Lower leg skin (tissue), 4 donors: ENCODE measurements around the gene SOWAHD. TPM values are rescaled to one million over a fixed set of nuclear protein-coding genes. Genes with fewer than 3 reads are reported as not detected.
A peak's percentile ranks its signal among the peaks of the same experiment; 100 is the strongest.

ENCODE experiments used
- DNase-seq, 2 donors: peaks; one replicate each; pipeline ENCODE4 v3.0.0-alpha.2; 2019; ENCODE audit warnings: low spot score in 2 of 2
- H3K4me3 ChIP-seq: fragments of 200-600 bp; sonication (generic); 2 replicates; pipeline ENCODE4 v1.5.1; 2017; ENCODE audit warnings: mild to moderate bottlenecking, low read depth; ENCODE audit not compliant: poor library complexity, severe bottlenecking
- CTCF ChIP-seq, 3 donors: fragments of 450-650 bp; IDR thresholded peaks; one replicate each; pipeline ENCODE4 v1.5.1; 2016; ENCODE audit warnings: antibody characterized with exemption in 3 of 3, mild to moderate bottlenecking in 3 of 3, moderate library complexity in 2 of 3
- POLR2A ChIP-seq, 2 donors: fragments of 450-650 bp; IDR thresholded peaks; one replicate each; pipeline ENCODE4 v1.6.1; 2016 to 2017; ENCODE audit warnings: antibody characterized with exemption in 2 of 2, mild to moderate bottlenecking in 1 of 2, moderate library complexity in 1 of 2
- WGBS, 2 donors: methylation state at CpG; one replicate each; pipeline ENCODE4 v1.1.5; 2018; 5-methylcytosine and 5-hydroxymethylcytosine counted together
- intact Hi-C: fragments of 100-400 bp; cut with DNase I; formaldehyde crosslinking; loops from one replicate; pipeline ENCODE4 v1.15.0; 2023; ENCODE audit warnings: low total_unique reads
- total RNA-seq, 4 donors: library from RNA; depleted of rRNA; stranded (reverse); fragments of >200 nt; gene quantifications; one replicate each; pipeline ENCODE4 v1.1.0, GENCODE V29; 2016

The SOWAHD gene
- total RNA-seq, 4 donors from 2014 or later: 0.20 to 1.3 (median 0.56) TPM

GRCh38 chrX:119775517-119776238, 17.3 kb downstream of the SOWAHD start:
- WGBS, 2 donors: 82 to 89% methylated on average over 15 of the region's 15 CpGs
- TF ChIP-seq POLR2A (IDR thresholded peaks at IDR 0.05) (no peak), CTCF (IDR thresholded peaks at IDR 0.05) (no peak)
- intact Hi-C loops: no loop called here
- H3K4me3 ChIP-seq: no peak overlapping the region
- no peak for DNase-seq

- no peak for DNase-seq
- no peak for TF ChIP-seq POLR2A (IDR thresholded peaks at IDR 0.05)
- no peak for TF ChIP-seq CTCF (IDR thresholded peaks at IDR 0.05)
- no peak overlapping the region for H3K4me3 ChIP-seq
- intact Hi-C loops: no loop called here
- 83 to 95% methylated on average over 5 of the region's 5 CpGs for WGBS, 2 donors
Observed at GRCh38 chrX:119778829-119779228, 20.4 kb downstream of the SOWAHD start.

GRCh38 chrX:119783026-119783425, 24.6 kb downstream of the SOWAHD start:
- no peak for TF ChIP-seq POLR2A (IDR thresholded peaks at IDR 0.05)
- TF ChIP-seq CTCF (IDR thresholded peaks at IDR 0.05): no peak
- H3K4me3 ChIP-seq: no peak overlapping the region
- DNase-seq: no peak
- WGBS, 2 donors: 75 to 86% methylated on average over 5 of the region's 5 CpGs
- intact Hi-C loops: no loop called here

- whole genome bisulfite sequencing, 2 donors: 73 to 83% methylated on average over 10 to 14 of the region's 14 CpGs
- no peak for TF ChIP-seq POLR2A (IDR thresholded peaks at IDR 0.05)
- no peak for TF ChIP-seq CTCF (IDR thresholded peaks at IDR 0.05)
- DNase-seq: no peak
- H3K4me3 ChIP-seq: no peak overlapping the region
- intact Hi-C loops: no loop called here
Observed at GRCh38 chrX:119784747-119785446, 26.5 kb downstream of the SOWAHD start.

- DNase-seq: peak in 1 of 2 donors; percentile 22
- TF ChIP-seq POLR2A (IDR thresholded peaks at IDR 0.05) (no peak), CTCF (IDR thresholded peaks at IDR 0.05) (no peak)
- 0 to 38% methylated on average over 20 to 31 of the region's 31 CpGs for WGBS, 2 donors
- intact Hi-C loops: no loop called here
- peak overlapping the region; percentile 48 for H3K4me3 ChIP-seq
Observed at GRCh38 chrX:119790977-119791436, 32.6 kb downstream of the SOWAHD start.
